Spleen (tissue), 7 donors: Measurements from ENCODE around the gene ZSWIM8.

Experiments
- POLR2AphosphoS5 ChIP-seq, 3 donors: sonication (generic); formaldehyde crosslinking; IDR thresholded peaks; one replicate each; pipeline ENCODE4 v1.5.1; 2017; ENCODE audit warnings: antibody characterized with exemption in 3 of 3
- TF ChIP-seq, protein P1 (sequence below), 11 experiments: fragments of 200-600 bp in 7 of 11; fragments of 450-650 bp in 4 of 11; sonication (generic) in 4 of 11; IDR thresholded peaks in 8 of 11; conservative IDR thresholded peaks in 3 of 11; 1 replicate in 7 of 11; 2 replicates in 4 of 11; pipeline versions ENCODE4 v1.4.0 to v1.8.0; 2016 to 2021; ENCODE audit warnings: antibody characterized with exemption in 11 of 11, inconsistent platforms in 4 of 11, mild to moderate bottlenecking in 1 of 11
- donor health status: DM: no; HTN: no; CAD: no; lungs with moderate emphysema.
- donor health status: DM: no; HTN: no; CAD: no.
- donor health status: DM: no; HTN: no; CAD: no.

DNA sequence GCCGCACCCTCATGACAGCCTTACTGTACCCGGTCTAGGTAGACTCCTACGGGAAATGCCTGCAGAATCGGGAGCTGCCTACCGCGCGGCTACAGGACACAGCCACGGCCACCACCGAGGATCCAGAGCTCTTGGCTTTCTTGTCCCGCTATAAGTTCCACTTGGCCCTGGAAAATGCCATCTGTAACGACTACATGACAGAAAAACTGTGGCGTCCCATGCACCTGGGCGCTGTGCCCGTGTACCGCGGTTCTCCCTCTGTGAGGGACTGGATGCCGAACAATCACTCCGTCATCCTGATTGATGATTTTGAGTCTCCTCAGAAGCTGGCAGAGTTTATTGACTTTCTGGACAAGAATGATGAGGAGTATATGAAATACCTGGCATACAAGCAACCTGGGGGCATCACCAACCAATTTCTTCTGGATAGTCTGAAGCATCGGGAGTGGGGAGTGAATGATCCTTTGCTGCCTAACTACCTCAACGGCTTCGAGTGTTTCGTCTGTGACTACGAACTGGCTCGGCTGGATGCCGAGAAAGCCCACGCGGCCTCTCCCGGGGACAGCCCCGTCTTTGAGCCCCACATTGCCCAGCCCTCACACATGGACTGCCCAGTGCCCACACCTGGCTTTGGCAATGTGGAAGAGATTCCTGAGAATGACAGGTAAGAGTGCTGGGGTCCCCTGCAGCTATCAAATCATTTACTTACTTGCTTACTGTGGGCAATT, 12.1 kb upstream of the ZSWIM8 start:
- TF ChIP-seq, protein P1, sequence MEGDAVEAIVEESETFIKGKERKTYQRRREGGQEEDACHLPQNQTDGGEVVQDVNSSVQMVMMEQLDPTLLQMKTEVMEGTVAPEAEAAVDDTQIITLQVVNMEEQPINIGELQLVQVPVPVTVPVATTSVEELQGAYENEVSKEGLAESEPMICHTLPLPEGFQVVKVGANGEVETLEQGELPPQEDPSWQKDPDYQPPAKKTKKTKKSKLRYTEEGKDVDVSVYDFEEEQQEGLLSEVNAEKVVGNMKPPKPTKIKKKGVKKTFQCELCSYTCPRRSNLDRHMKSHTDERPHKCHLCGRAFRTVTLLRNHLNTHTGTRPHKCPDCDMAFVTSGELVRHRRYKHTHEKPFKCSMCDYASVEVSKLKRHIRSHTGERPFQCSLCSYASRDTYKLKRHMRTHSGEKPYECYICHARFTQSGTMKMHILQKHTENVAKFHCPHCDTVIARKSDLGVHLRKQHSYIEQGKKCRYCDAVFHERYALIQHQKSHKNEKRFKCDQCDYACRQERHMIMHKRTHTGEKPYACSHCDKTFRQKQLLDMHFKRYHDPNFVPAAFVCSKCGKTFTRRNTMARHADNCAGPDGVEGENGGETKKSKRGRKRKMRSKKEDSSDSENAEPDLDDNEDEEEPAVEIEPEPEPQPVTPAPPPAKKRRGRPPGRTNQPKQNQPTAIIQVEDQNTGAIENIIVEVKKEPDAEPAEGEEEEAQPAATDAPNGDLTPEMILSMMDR (IDR thresholded peaks at IDR 0.05 in 8 of 11, conservative IDR thresholded peaks at IDR 0.05 in 3 of 11), result no peak
- TF ChIP-seq POLR2AphosphoS5 (IDR thresholded peaks at IDR 0.05), result no peak
